Neural crest cell (in vitro differentiated cells): ENCODE measurements around the gene SPINK6. TPM values are rescaled to one million over a fixed set of nuclear protein-coding genes. Genes with fewer than 3 reads are reported as not detected.

Source experiments
- DNase-seq: peaks from one replicate; pipeline ENCODE4 v3.0.0; 2021; ENCODE audit warnings: low read depth, mixed read lengths, low spot score
- H3K27ac Mint-ChIP-seq: one replicate; pipeline ENCODE4 v1.8.0; 2021; ENCODE audit warnings: mild to moderate bottlenecking, mixed read lengths; ENCODE audit not compliant: unreplicated experiment
- H3K27me3 Mint-ChIP-seq: 2 replicates; pipeline ENCODE4 v1.8.0; 2021; ENCODE audit warnings: low read depth, mild to moderate bottlenecking, mixed read lengths
- H3K36me3 Mint-ChIP-seq: 2 replicates; pipeline ENCODE4 v1.8.0; 2021; ENCODE audit warnings: low read depth, mild to moderate bottlenecking, mixed read lengths
- H3K4me1 Mint-ChIP-seq: 2 replicates; pipeline ENCODE4 v1.8.0; 2021; ENCODE audit warnings: mixed read lengths
- H3K4me3 Mint-ChIP-seq: one replicate; pipeline ENCODE4 v1.8.0; 2021; ENCODE audit warnings: mild to moderate bottlenecking, mixed read lengths
- H3K9me3 Mint-ChIP-seq: 2 replicates; pipeline ENCODE4 v1.8.0; 2021; ENCODE audit warnings: mixed read lengths
- total RNA-seq: library from RNA; stranded (reverse); gene quantifications from 2 replicates; pipeline ENCODE4 v1.2.1, GENCODE V29; 2021
- TF ChIP-seq, protein P1 (sequence below): fragments of 200-600 bp; sonication (generic); conservative IDR thresholded peaks from 2 replicates; pipeline ENCODE4 v1.5.0; 2021; ENCODE audit warnings: antibody characterized with exemption, mild to moderate bottlenecking

Gene SPINK6
- total RNA-seq, 1 donor from 2014 or later: not detected

DNA sequence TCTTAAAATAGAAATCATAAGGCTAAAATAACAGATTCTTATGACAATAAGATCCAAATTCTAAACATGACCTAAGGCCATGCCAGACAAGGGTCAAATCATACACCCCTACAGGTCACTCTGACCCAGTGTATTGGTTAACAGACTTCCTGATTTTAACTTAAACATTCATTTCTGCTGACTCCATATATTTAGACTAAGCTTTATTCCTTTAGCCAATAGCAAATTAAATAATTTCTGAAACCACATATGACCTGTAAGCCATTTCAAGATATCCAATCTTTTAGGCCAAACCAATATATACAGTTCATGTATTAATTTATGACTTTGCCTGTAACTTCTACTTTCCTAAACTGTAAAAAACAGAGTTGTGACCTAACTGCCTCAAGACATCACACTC, 58.4 kb downstream of the SPINK6 start:
- no peaks in the 10 kb centered on the region for H3K27me3 Mint-ChIP-seq
- no peak for DNase-seq
- H3K4me1 Mint-ChIP-seq: no peaks in the 10 kb centered on the region
- H3K4me3 Mint-ChIP-seq: no peak overlapping the region
- TF ChIP-seq, protein P1, sequence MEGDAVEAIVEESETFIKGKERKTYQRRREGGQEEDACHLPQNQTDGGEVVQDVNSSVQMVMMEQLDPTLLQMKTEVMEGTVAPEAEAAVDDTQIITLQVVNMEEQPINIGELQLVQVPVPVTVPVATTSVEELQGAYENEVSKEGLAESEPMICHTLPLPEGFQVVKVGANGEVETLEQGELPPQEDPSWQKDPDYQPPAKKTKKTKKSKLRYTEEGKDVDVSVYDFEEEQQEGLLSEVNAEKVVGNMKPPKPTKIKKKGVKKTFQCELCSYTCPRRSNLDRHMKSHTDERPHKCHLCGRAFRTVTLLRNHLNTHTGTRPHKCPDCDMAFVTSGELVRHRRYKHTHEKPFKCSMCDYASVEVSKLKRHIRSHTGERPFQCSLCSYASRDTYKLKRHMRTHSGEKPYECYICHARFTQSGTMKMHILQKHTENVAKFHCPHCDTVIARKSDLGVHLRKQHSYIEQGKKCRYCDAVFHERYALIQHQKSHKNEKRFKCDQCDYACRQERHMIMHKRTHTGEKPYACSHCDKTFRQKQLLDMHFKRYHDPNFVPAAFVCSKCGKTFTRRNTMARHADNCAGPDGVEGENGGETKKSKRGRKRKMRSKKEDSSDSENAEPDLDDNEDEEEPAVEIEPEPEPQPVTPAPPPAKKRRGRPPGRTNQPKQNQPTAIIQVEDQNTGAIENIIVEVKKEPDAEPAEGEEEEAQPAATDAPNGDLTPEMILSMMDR: no peak
- peaks cover 13% of the 10 kb centered on the region for H3K36me3 Mint-ChIP-seq
- no peak overlapping the region for H3K27ac Mint-ChIP-seq
- peaks cover 18% of the 10 kb centered on the region for H3K9me3 Mint-ChIP-seq

Other genes with a start within 250 kb of the SPINK6 start
- gene SPINK5, start 139.1 kb upstream of the SPINK6 start, total RNA-seq: 10.6 and 12.9 TPM in 2 replicates
- not detected in 2 replicates for gene SPINK14, start 34.5 kb upstream of the SPINK6 start, total RNA-seq
- not detected in 2 replicates for gene MARCOL, start 35.5 kb downstream of the SPINK6 start, total RNA-seq
- not detected in 2 replicates for gene SPINK13, start 65.8 kb downstream of the SPINK6 start, total RNA-seq
- gene SPINK7, start 109.4 kb downstream of the SPINK6 start, total RNA-seq: not detected in 2 replicates
- not detected in 2 replicates for gene SPINK9, start 132.5 kb downstream of the SPINK6 start, total RNA-seq
- gene FBXO38, start 180.9 kb downstream of the SPINK6 start, total RNA-seq: 41.0 and 43.8 TPM in 2 replicates